Endodermal cell (in vitro differentiated cells): ENCODE data around the gene MISP. TPM values are rescaled to one million over a fixed set of nuclear protein-coding genes. Genes with fewer than 3 reads are reported as not detected.

ENCODE experiments used
- DNase-seq: peaks from one replicate; pipeline ENCODE4 v3.0.0-alpha.2; 2017
- H3K27ac ChIP-seq: 2 replicates; pipeline ENCODE4 v1.5.1; 2013; ENCODE audit warnings: mild to moderate bottlenecking, low read depth, low read length, moderate library complexity
- H3K27me3 ChIP-seq: 2 replicates; pipeline ENCODE4 v1.6.1; 2013; ENCODE audit warnings: mild to moderate bottlenecking, low read length, moderate library complexity; ENCODE audit not compliant: insufficient read depth, control insufficient read depth, poor library complexity, severe bottlenecking
- H3K36me3 ChIP-seq: 2 replicates; pipeline ENCODE4 v1.7.0; 2013; ENCODE audit warnings: mild to moderate bottlenecking, low read length, moderate library complexity; ENCODE audit not compliant: control insufficient read depth, insufficient read depth
- H3K4me1 ChIP-seq: one replicate; pipeline ENCODE4 v1.7.0; 2013; ENCODE audit warnings: low read length; ENCODE audit not compliant: control insufficient read depth, insufficient read depth
- H3K4me3 ChIP-seq: 2 replicates; pipeline ENCODE4 v1.5.1; 2013; ENCODE audit warnings: mild to moderate bottlenecking, low read length, moderate library complexity
- H3K9ac ChIP-seq: 2 replicates; pipeline ENCODE4 v1.6.1; 2013; ENCODE audit warnings: mild to moderate bottlenecking, low read length, moderate library complexity; ENCODE audit not compliant: poor library complexity, severe bottlenecking; ENCODE audit errors: extremely low read depth
- H3K9me3 ChIP-seq: 2 replicates; pipeline ENCODE4 v1.6.1; 2013; ENCODE audit warnings: mild to moderate bottlenecking, low read length, moderate library complexity; ENCODE audit not compliant: control insufficient read depth
- H3K27ac Mint-ChIP-seq: 2 replicates; pipeline ENCODE4 v1.8.0; 2020; ENCODE audit warnings: mixed read lengths
- H3K27me3 Mint-ChIP-seq: 2 replicates; pipeline ENCODE4 v1.8.0; 2021; ENCODE audit warnings: mild to moderate bottlenecking, mixed read lengths; ENCODE audit not compliant: insufficient read depth
- H3K36me3 Mint-ChIP-seq: 2 replicates; pipeline ENCODE4 v1.8.0; 2020; ENCODE audit warnings: low read depth, mixed read lengths
- H3K4me1 Mint-ChIP-seq: 2 replicates; pipeline ENCODE4 v1.8.0; 2020; ENCODE audit warnings: mixed read lengths
- H3K4me3 Mint-ChIP-seq: 2 replicates; pipeline ENCODE4 v1.8.0; 2020; ENCODE audit warnings: mild to moderate bottlenecking, moderate library complexity, mixed read lengths
- H3K9me3 Mint-ChIP-seq: 2 replicates; pipeline ENCODE4 v1.8.0; 2020; ENCODE audit warnings: mild to moderate bottlenecking, mixed read lengths
- whole genome bisulfite sequencing, 2 experiments: methylation state at CpG; one replicate each; pipeline versions ENCODE4 v1.1.5 to v1.1.7; 2013; ENCODE audit warnings: missing lambda C conversion rate in 2 of 2, mixed read lengths in 1 of 2; ENCODE audit not compliant: insufficient coverage in 1 of 2, insufficient read length in 1 of 2; 5-methylcytosine and 5-hydroxymethylcytosine counted together
- total RNA-seq, 2 donors: library from RNA; stranded (reverse); fragmentation: NEBNext Ultra II Directional in 1 of 2; extraction: Animal tissue kit (Norgen Biotek cat#: 25700) in 1 of 2; gene quantifications; 2 replicates in 1 of 2; 3 replicates in 1 of 2; pipeline ENCODE4 v1.2.1, GENCODE V29; 2021
- TF ChIP-seq, protein P1 (sequence below): fragments of 200-600 bp; sonication (generic); conservative IDR thresholded peaks from 2 replicates; pipeline ENCODE4 v1.5.0; 2021; ENCODE audit warnings: antibody characterized with exemption, mild to moderate bottlenecking

MISP gene
- total RNA-seq, 2 donors from 2014 or later, result 0.11 TPM; not detected in 1

DNA sequence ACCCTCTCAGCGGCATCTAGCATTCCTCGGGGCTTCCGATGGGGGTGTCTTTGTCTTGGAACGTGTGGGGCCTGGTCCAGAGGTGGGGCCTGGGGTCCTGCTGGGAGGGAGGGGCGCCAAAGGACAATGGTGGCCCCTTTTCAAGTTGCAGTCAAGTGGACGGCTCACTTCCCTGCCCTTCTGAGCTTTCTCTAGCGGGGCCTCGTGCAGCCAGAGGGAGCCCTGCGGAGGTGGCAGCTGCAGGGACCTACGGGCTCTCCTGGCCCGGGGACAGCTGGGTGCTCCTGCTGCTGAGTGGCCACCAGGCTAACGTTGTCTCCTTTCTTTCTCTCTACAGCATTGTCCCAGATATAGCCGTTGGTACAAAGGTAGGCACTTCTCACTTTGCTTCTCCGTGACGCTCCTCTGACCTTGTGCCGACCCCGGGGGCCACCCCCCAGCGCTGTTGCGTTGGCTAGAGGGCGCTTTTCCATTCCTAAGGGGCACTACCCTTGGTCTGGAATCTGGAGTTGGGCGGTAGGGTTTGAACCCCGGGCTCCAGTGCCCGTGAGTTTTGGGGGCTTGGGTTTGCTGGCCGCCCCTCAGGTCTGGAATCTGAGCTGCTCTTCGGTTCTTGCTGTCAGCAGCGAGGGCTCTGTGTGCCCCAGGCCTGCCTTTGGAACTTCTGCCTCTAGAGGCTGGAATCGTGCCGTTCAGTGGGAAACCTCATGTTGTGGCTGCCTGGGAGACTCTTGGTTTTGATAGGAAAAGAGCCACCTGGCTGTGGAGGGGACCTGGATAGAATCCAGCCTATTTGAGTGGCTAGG lies 48.4 kb downstream of the MISP start:
- no peaks in the 10 kb centered on the region for H3K27me3 ChIP-seq
- 20 to 29% methylated on average over 13 to 28 of the region's 28 CpGs for WGBS, 2 experiments
- H3K4me3 Mint-ChIP-seq, result peak overlapping the region; percentile 88
- peaks cover 22% of the 10 kb centered on the region for H3K4me1 Mint-ChIP-seq
- H3K4me1 ChIP-seq, result peaks cover 27% of the 10 kb centered on the region
- no peaks in the 10 kb centered on the region for H3K9me3 Mint-ChIP-seq
- DNase-seq, result peak; percentile 77
- peaks cover 47% of the 10 kb centered on the region for H3K36me3 Mint-ChIP-seq
- no peaks in the 10 kb centered on the region for H3K27me3 Mint-ChIP-seq
- H3K27ac ChIP-seq, result peak overlapping the region; percentile 40
- peaks cover 52% of the 10 kb centered on the region for H3K36me3 ChIP-seq
- TF ChIP-seq, protein P1, sequence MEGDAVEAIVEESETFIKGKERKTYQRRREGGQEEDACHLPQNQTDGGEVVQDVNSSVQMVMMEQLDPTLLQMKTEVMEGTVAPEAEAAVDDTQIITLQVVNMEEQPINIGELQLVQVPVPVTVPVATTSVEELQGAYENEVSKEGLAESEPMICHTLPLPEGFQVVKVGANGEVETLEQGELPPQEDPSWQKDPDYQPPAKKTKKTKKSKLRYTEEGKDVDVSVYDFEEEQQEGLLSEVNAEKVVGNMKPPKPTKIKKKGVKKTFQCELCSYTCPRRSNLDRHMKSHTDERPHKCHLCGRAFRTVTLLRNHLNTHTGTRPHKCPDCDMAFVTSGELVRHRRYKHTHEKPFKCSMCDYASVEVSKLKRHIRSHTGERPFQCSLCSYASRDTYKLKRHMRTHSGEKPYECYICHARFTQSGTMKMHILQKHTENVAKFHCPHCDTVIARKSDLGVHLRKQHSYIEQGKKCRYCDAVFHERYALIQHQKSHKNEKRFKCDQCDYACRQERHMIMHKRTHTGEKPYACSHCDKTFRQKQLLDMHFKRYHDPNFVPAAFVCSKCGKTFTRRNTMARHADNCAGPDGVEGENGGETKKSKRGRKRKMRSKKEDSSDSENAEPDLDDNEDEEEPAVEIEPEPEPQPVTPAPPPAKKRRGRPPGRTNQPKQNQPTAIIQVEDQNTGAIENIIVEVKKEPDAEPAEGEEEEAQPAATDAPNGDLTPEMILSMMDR, result peak; percentile 49
- H3K4me3 ChIP-seq, result peak overlapping the region; percentile 93
- H3K9me3 ChIP-seq, result no peaks in the 10 kb centered on the region
- H3K9ac ChIP-seq, result peak overlapping the region; percentile 98
- H3K27ac Mint-ChIP-seq, result peak overlapping the region; percentile 93

DNA sequence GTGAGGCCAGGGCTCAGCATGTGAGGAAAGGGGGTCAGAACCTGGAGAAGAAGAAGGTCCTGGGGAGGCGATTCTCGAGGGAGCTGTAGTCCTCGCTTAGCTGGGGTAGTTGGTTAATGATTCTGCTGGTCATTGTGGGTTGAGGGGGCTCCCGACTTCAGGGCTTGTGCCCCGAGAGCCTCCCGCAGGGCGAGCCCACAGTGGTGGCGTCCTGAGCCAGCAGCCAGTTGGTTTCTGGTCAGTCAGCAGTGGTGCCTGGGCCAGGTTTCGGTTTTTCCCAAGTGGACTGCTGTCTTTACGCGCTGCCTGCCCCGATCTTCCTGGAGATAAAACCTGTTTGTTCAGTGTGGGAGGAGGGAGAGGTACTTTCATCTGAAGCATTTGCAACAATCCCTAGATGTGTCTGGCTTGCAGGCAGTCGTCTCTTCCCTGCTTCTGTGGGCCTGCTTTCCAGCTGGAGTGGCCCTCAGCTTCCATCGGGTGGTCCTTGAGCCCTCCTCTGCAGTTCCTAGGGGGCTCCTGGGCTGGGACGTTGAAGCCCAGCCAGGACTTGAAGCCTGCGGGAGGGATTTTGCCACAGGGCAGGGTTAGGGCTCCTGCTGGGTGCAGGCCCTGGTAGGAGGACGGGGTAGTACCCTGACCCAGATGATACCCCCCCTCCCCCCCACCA lies 49.6 kb downstream of the MISP start:
- Mint-ChIP-seq H3K27me3 (no peaks in the 10 kb centered on the region), H3K27ac (peak overlapping the region; percentile 88), H3K36me3 (peaks cover 52% of the 10 kb centered on the region), H3K9me3 (no peaks in the 10 kb centered on the region), H3K4me3 (peak overlapping the region; percentile 88), H3K4me1 (peaks cover 22% of the 10 kb centered on the region)
- H3K4me3 ChIP-seq, result peak overlapping the region; percentile 93
- H3K9ac ChIP-seq, result peak overlapping the region; percentile 98
- H3K27ac ChIP-seq, result no peak overlapping the region
- H3K4me1 ChIP-seq, result peaks cover 27% of the 10 kb centered on the region
- H3K36me3 ChIP-seq, result peaks cover 64% of the 10 kb centered on the region
- H3K9me3 ChIP-seq, result no peaks in the 10 kb centered on the region
- peak; percentile 54 for DNase-seq
- no peaks in the 10 kb centered on the region for H3K27me3 ChIP-seq
- WGBS, 2 experiments, result 80 to 84% methylated on average over 10 to 17 of the region's 17 CpGs
- TF ChIP-seq, protein P1, result no peak

DNA sequence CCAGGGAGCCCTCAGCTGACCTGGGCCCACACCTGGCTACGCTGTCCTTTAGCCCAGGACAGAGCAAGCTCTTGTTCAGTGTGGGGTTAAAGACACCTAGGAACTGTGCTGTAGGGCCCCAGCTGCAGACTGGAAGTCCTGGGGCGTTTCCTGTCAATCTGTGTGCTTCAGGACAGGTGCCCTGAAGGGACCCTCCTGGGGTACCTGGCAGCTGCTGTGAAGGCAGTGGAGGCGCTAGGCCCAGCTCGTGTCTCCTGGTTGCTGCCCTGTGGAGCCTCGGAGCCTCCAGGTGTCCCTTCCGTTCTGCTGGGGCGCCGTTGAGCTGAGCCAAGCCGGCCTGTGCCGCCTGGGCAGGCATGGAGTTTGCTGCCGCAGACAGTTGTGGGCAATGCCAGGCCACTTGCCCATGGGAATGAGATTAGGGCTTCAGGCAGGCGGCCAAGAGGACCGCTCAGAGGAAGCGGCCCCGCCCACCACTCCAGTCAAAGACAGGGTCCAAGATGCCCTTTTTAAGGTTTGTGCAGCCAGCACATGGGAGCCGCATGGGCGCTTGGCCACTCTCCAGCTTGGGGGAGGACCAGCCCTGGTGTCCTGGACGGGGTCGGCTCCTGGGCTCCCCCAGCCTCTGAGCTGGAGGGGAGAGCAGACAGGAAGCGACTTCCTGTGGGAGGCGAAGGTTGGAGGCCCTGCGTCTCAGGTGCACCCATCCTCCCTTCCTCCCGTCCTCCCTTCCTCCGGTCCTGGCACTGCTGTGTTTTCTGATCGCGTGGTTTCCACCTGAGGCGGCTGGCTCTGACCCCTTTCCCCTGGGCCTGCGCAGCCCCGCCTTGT lies 50.3 kb downstream of the MISP start:
- H3K27me3 Mint-ChIP-seq, result no peaks in the 10 kb centered on the region
- H3K4me3 Mint-ChIP-seq, result peak overlapping the region; percentile 32
- Histone ChIP-seq H3K27me3 (no peaks in the 10 kb centered on the region), H3K9ac (peak overlapping the region; percentile 23), H3K36me3 (peaks cover 70% of the 10 kb centered on the region), H3K9me3 (no peaks in the 10 kb centered on the region), H3K27ac (peak overlapping the region; percentile 84), H3K4me1 (peaks cover 27% of the 10 kb centered on the region), H3K4me3 (peak overlapping the region; percentile 93)
- no peaks in the 10 kb centered on the region for H3K9me3 Mint-ChIP-seq
- TF ChIP-seq, protein P1, result no peak
- DNase-seq, result peak; percentile 55
- 93% methylated on average over 22 to 29 of the region's 29 CpGs for WGBS, 2 experiments
- peaks cover 54% of the 10 kb centered on the region for H3K36me3 Mint-ChIP-seq
- H3K27ac Mint-ChIP-seq, result peak overlapping the region; percentile 72
- H3K4me1 Mint-ChIP-seq, result peaks cover 22% of the 10 kb centered on the region
